Keratinocyte (primary cell): ENCODE data around the gene FGFR3. TPM values are rescaled to one million over a fixed set of nuclear protein-coding genes. Genes with fewer than 3 reads are reported as not detected.

Experiments used
- DNase-seq: peaks from one replicate; pipeline ENCODE4 v3.0.0-alpha.2; 2011; ENCODE audit warnings: low read depth, missing footprints, low spot score
- FAIRE-seq: peaks from 2 replicates; lab custom pipeline; 2011; peaks lifted over from hg19 to GRCh38; lab: Jason Lieb, UNC
- H2AFZ ChIP-seq: 2 replicates; pipeline ENCODE4 v1.6.0; 2012; ENCODE audit warnings: low read length, control low read depth, inconsistent platforms; ENCODE audit not compliant: control insufficient read depth
- H3K27ac ChIP-seq: 2 replicates; pipeline ENCODE4 v1.5.1; 2011; ENCODE audit warnings: low read length; ENCODE audit not compliant: control insufficient read depth, insufficient read depth
- H3K27me3 ChIP-seq: 3 replicates; pipeline ENCODE4 v1.6.0; 2011; ENCODE audit warnings: low read length; ENCODE audit not compliant: control insufficient read depth, insufficient read depth; ENCODE audit errors: extremely low read depth
- H3K36me3 ChIP-seq, 2 experiments: 2 replicates in 1 of 2; 3 replicates in 1 of 2; pipeline ENCODE4 v1.5.1; 2011; ENCODE audit warnings: low read length in 2 of 2, mild to moderate bottlenecking in 1 of 2; ENCODE audit not compliant: control insufficient read depth in 2 of 2, insufficient read depth in 2 of 2; ENCODE audit errors: extremely low read depth in 1 of 2
- H3K4me1 ChIP-seq: 3 replicates; pipeline ENCODE4 v1.5.1; 2011; ENCODE audit warnings: low read length; ENCODE audit not compliant: control insufficient read depth, insufficient read depth; ENCODE audit errors: extremely low read depth
- H3K4me2 ChIP-seq: 3 replicates; pipeline ENCODE4 v1.6.0; 2011; ENCODE audit warnings: low read depth, low read length; ENCODE audit not compliant: control insufficient read depth, insufficient read depth; ENCODE audit errors: extremely low read depth
- H3K4me3 ChIP-seq, 3 experiments: fragments of 200-600 bp in 1 of 3; sonication (generic) in 1 of 3; 2 replicates in 2 of 3; 3 replicates in 1 of 3; pipeline ENCODE4 v1.5.1; 2011 to 2016; ENCODE audit warnings: low read length in 3 of 3, mild to moderate bottlenecking in 3 of 3, control low read depth in 2 of 3, inconsistent platforms in 1 of 3, low read depth in 1 of 3, mixed read lengths in 1 of 3, mixed run types in 1 of 3, moderate library complexity in 1 of 3; ENCODE audit not compliant: control insufficient read depth in 2 of 3, insufficient read depth in 2 of 3; ENCODE audit errors: extremely low read depth in 1 of 3
- H3K79me2 ChIP-seq: 2 replicates; pipeline ENCODE4 v1.6.0; 2012; ENCODE audit warnings: low read length; ENCODE audit not compliant: control insufficient read depth, insufficient read depth
- H3K9ac ChIP-seq: 3 replicates; pipeline ENCODE4 v1.6.0; 2011; ENCODE audit warnings: low read length; ENCODE audit not compliant: control insufficient read depth, insufficient read depth; ENCODE audit errors: extremely low read depth
- H3K9me1 ChIP-seq: 3 replicates; pipeline ENCODE4 v1.6.0; 2011; ENCODE audit warnings: low read length; ENCODE audit not compliant: control insufficient read depth, insufficient read depth; ENCODE audit errors: extremely low read depth
- H3K9me3 ChIP-seq: 2 replicates; pipeline ENCODE4 v1.5.1; 2012; ENCODE audit warnings: low read depth, low read length; ENCODE audit not compliant: control insufficient read depth
- H4K20me1 ChIP-seq: 3 replicates; pipeline ENCODE4 v1.6.0; 2011; ENCODE audit warnings: low read length; ENCODE audit not compliant: control insufficient read depth, insufficient read depth; ENCODE audit errors: extremely low read depth
- EZH2 ChIP-seq: IDR thresholded peaks from one replicate; pipeline ENCODE4 v1.6.1; 2012; ENCODE audit warnings: inconsistent platforms, mild to moderate bottlenecking, low read length, moderate library complexity
- dilution Hi-C: fragments of 300-500 bp; cut with MboI; formaldehyde crosslinking; loops from one replicate; pipeline ENCODE4 v1.7.0; 2020; ENCODE audit warnings: low sequenced_read_pairs; ENCODE audit not compliant: extremely low pct_ligation_motif_present
- polyA plus RNA-seq, 5 experiments: library from polyadenylated mRNA; depleted of rRNA in 3 of 5; stranded (reverse) in 3 of 5; stranded (forward) in 1 of 5; unstranded in 1 of 5; fragments of >200 nt; gene quantifications; 1 replicate in 1 of 5; 2 replicates in 3 of 5; 3 replicates in 1 of 5; pipeline versions ENCODE4 v1.2.1 to v1.2.3, GENCODE V29; 2011 to 2012; ENCODE audit warnings: missing spikeins in 2 of 5, low read depth in 1 of 5, low replicate concordance in 1 of 5
- TF ChIP-seq, protein P1 (sequence below), 3 experiments: IDR thresholded peaks in 1 of 3; conservative IDR thresholded peaks in 1 of 3; optimal IDR thresholded peaks in 1 of 3; 2 replicates in 2 of 3; 3 replicates in 1 of 3; pipeline versions ENCODE3 to v1.5.1; 2011; ENCODE audit warnings: low read length in 3 of 3, mild to moderate bottlenecking in 3 of 3, moderate library complexity in 2 of 3, control low read depth in 1 of 3, inconsistent platforms in 1 of 3; ENCODE audit not compliant: insufficient read depth in 2 of 3; ENCODE audit errors: extremely low read depth in 1 of 3

FGFR3 gene
- polyA plus RNA-seq, 1 donor (not counting 4 experiments of a cell fraction or from before 2014, with no cell fraction given): 45.2 TPM

DNA sequence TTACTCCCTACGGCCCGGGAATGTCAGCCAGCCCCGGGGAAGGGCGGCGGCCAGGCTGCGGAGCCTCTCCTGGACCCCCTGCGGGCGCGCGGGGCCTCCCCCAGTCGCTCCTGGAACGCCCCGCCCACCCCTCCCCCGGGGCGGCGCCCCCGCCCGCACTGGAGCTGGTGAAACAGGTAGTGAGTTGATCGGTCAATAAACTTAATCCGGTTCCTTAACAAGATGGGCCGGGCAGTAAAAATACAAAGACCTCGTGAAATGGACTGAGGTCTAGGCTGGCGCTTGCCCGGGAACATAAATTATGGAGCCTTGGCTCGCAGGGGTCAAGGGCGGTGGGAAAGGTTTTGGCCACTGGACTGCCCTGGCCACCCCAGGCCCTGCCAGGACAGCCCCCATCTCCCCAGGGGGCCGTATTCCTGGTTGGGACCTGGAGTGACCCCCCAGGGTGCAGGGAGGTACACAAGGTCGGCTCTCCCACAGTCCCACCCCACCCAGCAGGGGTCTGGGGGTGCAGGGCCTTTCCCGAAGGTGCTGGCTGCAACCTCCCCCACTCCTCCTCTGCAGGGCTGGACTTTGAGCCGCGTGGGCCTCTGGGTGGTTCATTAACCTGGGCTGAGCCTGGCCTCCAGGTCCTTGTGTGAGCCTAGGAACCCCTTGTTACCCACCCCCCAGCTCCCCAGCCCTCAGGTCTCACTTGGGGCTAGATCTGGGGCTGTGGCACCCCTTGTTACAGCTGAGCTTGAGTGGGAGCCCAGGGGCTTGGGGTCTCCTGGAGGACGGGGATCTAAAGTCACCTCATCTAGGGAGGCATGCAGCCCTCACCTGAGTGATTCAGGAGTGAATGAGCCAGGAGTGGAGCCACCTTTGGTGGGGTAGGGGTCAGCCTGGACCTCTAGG is 2.5 kb downstream of the FGFR3 start:
- FAIRE-seq: no peak
- peak overlapping the region; percentile 37 for H3K9ac ChIP-seq
- H2AFZ ChIP-seq: no peak overlapping the region
- H3K4me1 ChIP-seq: peaks cover 7% of the 10 kb centered on the region
- H3K79me2 ChIP-seq: peaks cover 24% of the 10 kb centered on the region
- H3K36me3 ChIP-seq: peaks cover 10 to 12% of the 10 kb centered on the region in 2 experiments
- peak overlapping the region; percentile 51 to 84 (median 72) for H3K4me3 ChIP-seq
- no peak for DNase-seq
- peaks cover 10% of the 10 kb centered on the region for H4K20me1 ChIP-seq
- no peaks in the 10 kb centered on the region for H3K9me1 ChIP-seq
- TF ChIP-seq, protein P1, sequence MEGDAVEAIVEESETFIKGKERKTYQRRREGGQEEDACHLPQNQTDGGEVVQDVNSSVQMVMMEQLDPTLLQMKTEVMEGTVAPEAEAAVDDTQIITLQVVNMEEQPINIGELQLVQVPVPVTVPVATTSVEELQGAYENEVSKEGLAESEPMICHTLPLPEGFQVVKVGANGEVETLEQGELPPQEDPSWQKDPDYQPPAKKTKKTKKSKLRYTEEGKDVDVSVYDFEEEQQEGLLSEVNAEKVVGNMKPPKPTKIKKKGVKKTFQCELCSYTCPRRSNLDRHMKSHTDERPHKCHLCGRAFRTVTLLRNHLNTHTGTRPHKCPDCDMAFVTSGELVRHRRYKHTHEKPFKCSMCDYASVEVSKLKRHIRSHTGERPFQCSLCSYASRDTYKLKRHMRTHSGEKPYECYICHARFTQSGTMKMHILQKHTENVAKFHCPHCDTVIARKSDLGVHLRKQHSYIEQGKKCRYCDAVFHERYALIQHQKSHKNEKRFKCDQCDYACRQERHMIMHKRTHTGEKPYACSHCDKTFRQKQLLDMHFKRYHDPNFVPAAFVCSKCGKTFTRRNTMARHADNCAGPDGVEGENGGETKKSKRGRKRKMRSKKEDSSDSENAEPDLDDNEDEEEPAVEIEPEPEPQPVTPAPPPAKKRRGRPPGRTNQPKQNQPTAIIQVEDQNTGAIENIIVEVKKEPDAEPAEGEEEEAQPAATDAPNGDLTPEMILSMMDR (optimal IDR thresholded peaks at IDR 0.05 in 1 of 3, IDR thresholded peaks at IDR 0.05 in 1 of 3, conservative IDR thresholded peaks at IDR 0.05 in 1 of 3; ENCODE audit: extremely low read depth in 1 of 3, insufficient read depth in 2 of 3, low read length in 3 of 3): no peak
- no peak for TF ChIP-seq EZH2
- H3K27ac ChIP-seq: no peak overlapping the region
- H3K4me2 ChIP-seq: peak overlapping the region; percentile 73
- dilution Hi-C loops: no loop called here
- H3K9me3 ChIP-seq: no peaks in the 10 kb centered on the region
- peaks cover 8% of the 10 kb centered on the region for H3K27me3 ChIP-seq

GRCh38 chr4:1796486-1797204 is 3.6 kb downstream of the FGFR3 start:
- H3K9me1 ChIP-seq: no peaks in the 10 kb centered on the region
- no peak overlapping the region for H3K4me2 ChIP-seq
- no peak overlapping the region for H3K4me3 ChIP-seq
- dilution Hi-C loops: no loop called here
- no peak overlapping the region for H2AFZ ChIP-seq
- H3K27me3 ChIP-seq: no peaks in the 10 kb centered on the region
- H3K4me1 ChIP-seq: peaks cover 6% of the 10 kb centered on the region
- peaks cover 10% of the 10 kb centered on the region for H4K20me1 ChIP-seq
- no peak for DNase-seq
- no peak overlapping the region for H3K27ac ChIP-seq
- H3K79me2 ChIP-seq: peaks cover 24% of the 10 kb centered on the region
- TF ChIP-seq, protein P1 (optimal IDR thresholded peaks at IDR 0.05 in 1 of 3, IDR thresholded peaks at IDR 0.05 in 1 of 3, conservative IDR thresholded peaks at IDR 0.05 in 1 of 3; ENCODE audit: extremely low read depth in 1 of 3, insufficient read depth in 2 of 3, low read length in 3 of 3): no peak
- TF ChIP-seq EZH2: no peak
- no peak overlapping the region for H3K9ac ChIP-seq
- no peak for FAIRE-seq
- H3K36me3 ChIP-seq: peaks cover 10 to 14% of the 10 kb centered on the region in 2 experiments
- no peaks in the 10 kb centered on the region for H3K9me3 ChIP-seq
